ENCODE measurements around the gene S100P. TPM values are rescaled to one million over a fixed set of nuclear protein-coding genes. Genes with fewer than 3 reads are reported as not detected.
"Not testable (repeated sequence)": the region's sequence is repeated elsewhere in the genome, so short reads cannot be mapped to it uniquely, and the experiment has no call there.

Gene S100P
- polyA plus RNA-seq, 1 experiment: 0.06 TPM

DNA sequence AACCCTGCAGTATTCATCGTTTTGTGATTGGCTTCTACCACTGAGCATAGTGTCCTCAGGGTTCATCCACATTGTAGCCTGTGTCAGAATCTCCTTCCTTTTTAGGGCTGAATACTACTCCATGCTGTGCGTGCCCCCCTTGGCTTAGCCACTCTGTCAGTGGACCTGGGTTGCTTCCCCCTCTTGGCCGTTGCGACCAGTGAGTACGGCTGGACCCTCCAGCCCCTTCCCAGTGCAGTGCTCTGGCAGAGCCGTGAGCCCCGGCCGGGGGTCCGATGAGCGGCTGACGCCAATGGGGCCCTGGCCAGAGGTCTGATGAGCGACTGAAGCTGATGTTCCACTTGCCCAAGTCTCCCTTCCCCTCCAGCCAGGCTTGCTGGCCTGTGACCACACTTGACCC lies 29.2 kb downstream of the S100P start:
- DNase-seq (ENCODE audit: low read depth): no peak
- CTCF ChIA-PET: interaction anchor here (0.6 to 1.1 kb wide), 3 partner anchors 151 to 346 kb away, joined by 3 to 4 read pairs (median 3); no protein-coding TSS in a partner anchor
- no peaks in the 10 kb centered on the region for H3K27me3 ChIP-seq (ENCODE audit: control insufficient read depth, insufficient read depth, low read length)
- POLR2A ChIA-PET: no interaction called here
- H3K36me3 ChIP-seq (ENCODE audit: control insufficient read depth, insufficient read depth, low read length): no peaks in the 10 kb centered on the region; the same call in none of the 2 replicates
- H3K4me3 ChIP-seq (ENCODE audit: low read depth, low read length): no peak overlapping the region
- TF ChIP-seq, protein P1, sequence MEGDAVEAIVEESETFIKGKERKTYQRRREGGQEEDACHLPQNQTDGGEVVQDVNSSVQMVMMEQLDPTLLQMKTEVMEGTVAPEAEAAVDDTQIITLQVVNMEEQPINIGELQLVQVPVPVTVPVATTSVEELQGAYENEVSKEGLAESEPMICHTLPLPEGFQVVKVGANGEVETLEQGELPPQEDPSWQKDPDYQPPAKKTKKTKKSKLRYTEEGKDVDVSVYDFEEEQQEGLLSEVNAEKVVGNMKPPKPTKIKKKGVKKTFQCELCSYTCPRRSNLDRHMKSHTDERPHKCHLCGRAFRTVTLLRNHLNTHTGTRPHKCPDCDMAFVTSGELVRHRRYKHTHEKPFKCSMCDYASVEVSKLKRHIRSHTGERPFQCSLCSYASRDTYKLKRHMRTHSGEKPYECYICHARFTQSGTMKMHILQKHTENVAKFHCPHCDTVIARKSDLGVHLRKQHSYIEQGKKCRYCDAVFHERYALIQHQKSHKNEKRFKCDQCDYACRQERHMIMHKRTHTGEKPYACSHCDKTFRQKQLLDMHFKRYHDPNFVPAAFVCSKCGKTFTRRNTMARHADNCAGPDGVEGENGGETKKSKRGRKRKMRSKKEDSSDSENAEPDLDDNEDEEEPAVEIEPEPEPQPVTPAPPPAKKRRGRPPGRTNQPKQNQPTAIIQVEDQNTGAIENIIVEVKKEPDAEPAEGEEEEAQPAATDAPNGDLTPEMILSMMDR (IDR thresholded peaks at IDR 0.05; ENCODE audit: insufficient read depth, low read depth, low read length): no peak

DNA sequence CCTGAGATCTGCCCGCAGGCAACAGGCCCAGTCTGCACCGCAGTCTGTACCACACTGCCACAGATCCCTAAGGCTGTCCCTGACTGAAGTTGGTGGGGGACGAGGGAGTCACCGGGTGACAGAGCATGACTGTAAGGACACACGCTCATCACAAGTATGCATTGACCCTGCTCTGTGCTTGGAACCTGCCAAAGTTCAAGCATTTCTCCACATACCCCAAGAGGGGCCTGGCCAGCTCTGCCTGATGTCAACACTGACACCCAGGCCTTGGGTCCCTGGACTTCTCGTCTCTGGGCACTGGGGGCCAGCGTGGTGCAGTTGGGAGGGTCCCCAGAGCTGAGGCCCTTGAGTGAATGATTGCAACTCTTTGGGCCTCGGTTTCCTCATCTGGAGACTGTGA lies 30.2 kb downstream of the S100P start:
- H3K36me3 ChIP-seq (ENCODE audit: control insufficient read depth, insufficient read depth, low read length): no peaks in the 10 kb centered on the region; the same call in none of the 2 replicates
- DNase-seq (ENCODE audit: low read depth): no peak
- ChIA-PET POLR2A (no interaction called here), CTCF (no interaction called here)
- TF ChIP-seq, protein P1 (IDR thresholded peaks at IDR 0.05; ENCODE audit: insufficient read depth, low read depth, low read length): no peak
- no peaks in the 10 kb centered on the region for H3K27me3 ChIP-seq (ENCODE audit: control insufficient read depth, insufficient read depth, low read length)
- H3K4me3 ChIP-seq (ENCODE audit: low read depth, low read length): no peak overlapping the region

DNA sequence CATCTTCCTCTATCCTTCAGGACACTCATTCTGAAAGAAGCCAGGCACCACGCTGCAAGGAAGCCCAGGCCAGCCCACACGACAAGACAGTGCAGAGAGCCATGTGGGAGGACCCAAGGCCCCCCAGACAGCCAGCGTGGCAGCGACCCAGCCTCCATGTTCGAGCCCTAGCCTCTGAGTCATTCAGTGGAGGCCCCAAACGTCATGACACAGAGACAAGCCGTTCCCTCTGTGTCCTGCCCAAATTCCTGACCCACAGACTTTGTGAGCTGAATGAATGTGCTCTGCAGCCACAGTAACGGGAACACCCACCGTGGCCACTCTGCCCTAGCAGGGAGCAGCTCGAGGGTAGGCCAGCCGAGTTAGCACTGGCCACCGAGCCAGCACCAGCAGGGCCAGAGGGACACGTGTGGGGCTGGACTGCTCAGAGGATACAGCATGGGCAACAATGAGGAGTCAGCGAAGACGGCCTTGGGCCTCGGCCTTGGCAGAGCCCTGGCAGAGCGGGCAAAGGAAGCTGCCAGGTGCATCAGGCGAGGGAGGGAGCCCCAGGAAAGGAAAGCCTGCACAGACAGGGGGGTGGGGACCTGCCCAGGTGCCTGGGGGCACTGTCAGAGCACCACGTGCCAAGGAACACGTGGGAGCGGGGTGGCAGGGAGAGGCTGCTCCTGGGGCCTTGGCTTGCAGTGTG lies 30.9 kb downstream of the S100P start:
- Histone ChIP-seq H3K36me3 (ENCODE audit: control insufficient read depth, insufficient read depth, low read length) (no peaks in the 10 kb centered on the region), H3K4me3 (ENCODE audit: low read depth, low read length) (no peak overlapping the region), H3K27me3 (ENCODE audit: control insufficient read depth, insufficient read depth, low read length) (no peaks in the 10 kb centered on the region)
- CTCF ChIA-PET: interaction anchor here (1.2 kb wide), 1 partner anchor 149 kb away, joined by 4 read pairs; no protein-coding TSS in a partner anchor
- POLR2A ChIA-PET: no interaction called here
- TF ChIP-seq, protein P1 (IDR thresholded peaks at IDR 0.05; ENCODE audit: insufficient read depth, low read depth, low read length): no peak
- no peak for DNase-seq (ENCODE audit: low read depth)

DNA sequence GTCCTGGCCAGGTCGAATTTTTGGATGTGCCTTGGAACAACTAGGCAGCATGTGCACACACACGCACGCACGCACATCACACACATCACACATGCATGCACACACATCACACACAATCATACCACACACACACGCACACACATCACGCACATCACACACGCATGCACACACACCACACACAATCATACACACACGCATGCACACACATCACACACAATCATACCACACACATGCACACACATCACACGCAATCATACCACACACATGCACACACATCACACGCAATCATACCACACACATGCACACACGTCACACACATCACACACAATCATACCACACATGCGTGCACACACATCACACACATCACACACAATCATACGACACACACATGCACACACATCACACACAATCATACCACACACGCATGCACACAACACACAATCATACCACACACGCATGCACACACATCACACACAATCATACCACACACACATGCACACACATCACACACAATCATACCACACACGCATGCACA lies 31.8 kb downstream of the S100P start:
- DNase-seq (ENCODE audit: low read depth); POLR2A ChIA-PET; H3K27me3 ChIP-seq (ENCODE audit: control insufficient read depth, insufficient read depth, low read length); H3K4me3 ChIP-seq (ENCODE audit: low read depth, low read length); H3K36me3 ChIP-seq (ENCODE audit: control insufficient read depth, insufficient read depth, low read length): not testable (repeated sequence)
- CTCF ChIA-PET: interaction anchor here (1.2 kb wide), 1 partner anchor 148 kb away, joined by 4 read pairs; no protein-coding TSS in a partner anchor

DNA sequence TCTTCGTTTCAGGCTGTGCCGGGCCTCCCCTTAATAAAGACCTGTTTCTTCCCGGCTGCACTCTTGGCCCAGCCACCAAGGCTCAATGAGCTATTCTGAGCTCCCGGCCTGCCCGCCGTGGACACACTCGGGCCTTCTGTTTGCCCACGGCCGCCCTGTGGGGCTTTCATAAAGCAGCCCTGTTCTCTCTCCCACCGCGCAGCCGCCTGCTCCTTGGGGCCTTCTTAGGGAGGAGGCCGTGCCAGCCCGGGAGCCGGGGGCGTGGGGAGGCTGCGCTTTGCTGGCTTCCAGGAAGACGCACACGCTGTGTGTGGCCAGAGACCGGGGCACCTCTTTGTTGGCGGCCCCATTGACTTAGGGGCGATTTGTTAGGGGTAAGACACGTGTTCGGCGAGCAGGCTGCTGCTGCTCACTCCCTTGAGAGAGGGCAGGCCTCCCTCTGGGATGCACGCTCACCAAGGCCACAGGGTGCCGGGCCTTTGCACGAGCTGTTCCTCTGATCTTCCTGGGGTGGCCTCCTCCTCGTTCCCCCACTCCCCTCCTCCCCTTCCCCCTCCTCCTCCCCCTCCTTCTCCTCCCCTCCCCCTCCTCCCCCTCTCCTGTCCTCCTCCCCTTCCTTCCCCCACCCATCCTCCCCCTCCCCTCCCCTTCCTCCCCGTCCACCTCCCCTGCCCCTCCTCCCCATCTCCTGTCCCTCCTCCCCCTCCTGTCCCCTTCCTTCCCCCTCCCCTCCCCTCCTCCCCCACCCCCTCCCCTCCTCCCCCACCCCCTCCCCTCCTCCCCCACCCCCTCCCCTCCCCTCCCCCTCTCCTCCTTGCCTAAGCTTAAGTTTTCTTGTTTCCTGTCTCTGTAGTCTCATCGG lies 33.6 kb downstream of the S100P start:
- Histone ChIP-seq H3K4me3 (ENCODE audit: low read depth, low read length) (no peak overlapping the region), H3K27me3 (ENCODE audit: control insufficient read depth, insufficient read depth, low read length) (no peaks in the 10 kb centered on the region), H3K36me3 (ENCODE audit: control insufficient read depth, insufficient read depth, low read length) (no peaks in the 10 kb centered on the region)
- TF ChIP-seq, protein P1 (IDR thresholded peaks at IDR 0.05; ENCODE audit: insufficient read depth, low read depth, low read length): no peak
- no peak for DNase-seq (ENCODE audit: low read depth)
- ChIA-PET POLR2A (no interaction called here), CTCF (interaction anchor here (0.7 kb wide), 1 partner anchor 146 kb away, joined by 4 read pairs; no protein-coding TSS in a partner anchor)
